B cell (primary cell): Measurements from ENCODE around the gene DSCAML1. TPM values are rescaled to one million over a fixed set of nuclear protein-coding genes. Genes with fewer than 3 reads are reported as not detected.

Experiments used
- ATAC-seq: fragments of 200-7000 bp; cut with Tn5 transposase; one replicate; pipeline ENCODE4 v1.10.0; 2021; ENCODE audit warnings: low read depth, mild to moderate bottlenecking, moderate number of reproducible peaks, moderate library complexity
- CTCF ChIA-PET: fragments of 350-600 bp; sonication (Branson Sonifier 250); formaldehyde crosslinking; loops from one replicate; lab custom pipeline; 2021; ENCODE audit warnings: antibody characterized with exemption, inconsistent platforms; lab: Charles Lee
- POLR2A ChIA-PET: fragments of 350-600 bp; sonication (Branson Sonifier 250); formaldehyde crosslinking; loops from one replicate; lab custom pipeline; 2021; ENCODE audit warnings: antibody characterized with exemption; lab: Charles Lee
- DNase-seq: peaks from one replicate; pipeline ENCODE4 v3.0.0; 2013
- H2AFZ ChIP-seq: 2 replicates; pipeline ENCODE4 v1.6.1; 2012; ENCODE audit warnings: mild to moderate bottlenecking, low read depth, low read length; ENCODE audit not compliant: insufficient read depth, poor library complexity, severe bottlenecking
- H3K27ac ChIP-seq, 2 donors: 1 replicate in 1 of 2; 2 replicates in 1 of 2; pipeline ENCODE4 v1.5.1; 2012 to 2013; ENCODE audit warnings: low read length in 2 of 2, mild to moderate bottlenecking in 2 of 2, moderate library complexity in 1 of 2
- H3K27me3 ChIP-seq, 4 experiments: fragments of 200-600 bp in 1 of 4; sonication (generic) in 1 of 4; replicated peaks in 1 of 4; 1 replicate in 2 of 4; 2 replicates in 2 of 4; pipeline versions ENCODE4 v1.6.1 to v1.7.0; 2013 to 2016; ENCODE audit warnings: low read length in 3 of 4, mild to moderate bottlenecking in 2 of 4, mixed read lengths in 1 of 4, moderate library complexity in 1 of 4; ENCODE audit not compliant: insufficient read depth in 4 of 4, control insufficient read depth in 3 of 4; ENCODE audit errors: control extremely low read depth in 1 of 4
- H3K36me3 ChIP-seq, 2 experiments: replicated peaks in 1 of 2; 1 replicate in 1 of 2; 2 replicates in 1 of 2; pipeline versions ENCODE4 v1.6.1 to v1.7.1; 2013; ENCODE audit warnings: low read length in 1 of 2; ENCODE audit not compliant: insufficient read depth in 2 of 2, control insufficient read depth in 1 of 2; ENCODE audit errors: control extremely low read depth in 1 of 2, extremely low read depth in 1 of 2
- H3K4me1 ChIP-seq, 2 donors: fragments of 200-600 bp in 1 of 2; sonication (generic) in 1 of 2; 1 replicate in 1 of 2; 2 replicates in 1 of 2; pipeline versions ENCODE4 v1.5.1 to v1.6.1; 2013 to 2017; ENCODE audit warnings: low read length in 2 of 2; ENCODE audit not compliant: control insufficient read depth in 2 of 2, insufficient read depth in 2 of 2
- H3K4me2 ChIP-seq: replicated peaks from 2 replicates; pipeline ENCODE3; 2012; ENCODE audit warnings: mild to moderate bottlenecking, low read depth, low read length; ENCODE audit not compliant: poor library complexity, severe bottlenecking
- H3K4me3 ChIP-seq, 5 experiments: fragments of 200-600 bp in 1 of 5; sonication (generic) in 1 of 5; 1 replicate in 3 of 5; 2 replicates in 2 of 5; pipeline versions ENCODE4 v1.5.1 to v1.7.0; 2011 to 2016; ENCODE audit warnings: low read length in 4 of 5, mild to moderate bottlenecking in 4 of 5, low read depth in 2 of 5, control low read depth in 1 of 5, moderate library complexity in 1 of 5; ENCODE audit not compliant: insufficient read depth in 1 of 5; ENCODE audit errors: control extremely low read depth in 1 of 5, extremely low read depth in 1 of 5
- H3K79me2 ChIP-seq: fragments of 200-600 bp; sonication (generic); one replicate; pipeline ENCODE4 v1.6.0; 2016; ENCODE audit warnings: low read length; ENCODE audit not compliant: control insufficient read depth, insufficient read depth
- H3K9ac ChIP-seq: fragments of 200-600 bp; sonication (generic); 2 replicates; pipeline ENCODE4 v1.6.1; 2017; ENCODE audit warnings: mild to moderate bottlenecking, low read length, moderate library complexity
- H3K9me3 ChIP-seq, 3 donors: one replicate each; pipeline versions ENCODE4 v1.6.1 to v1.7.1; 2013; ENCODE audit warnings: low read length in 2 of 3; ENCODE audit not compliant: control insufficient read depth in 2 of 3, insufficient read depth in 1 of 3; ENCODE audit errors: control extremely low read depth in 1 of 3
- H4K20me1 ChIP-seq: 2 replicates; pipeline ENCODE4 v1.6.0; 2012; ENCODE audit warnings: mild to moderate bottlenecking, low read length; ENCODE audit not compliant: insufficient read depth, control insufficient read depth, poor library complexity, severe bottlenecking
- H3K27ac Mint-ChIP-seq: one replicate; pipeline ENCODE4 v1.8.0; 2021; ENCODE audit warnings: mixed read lengths
- H3K27me3 Mint-ChIP-seq: one replicate; pipeline ENCODE4 v1.8.0; 2021; ENCODE audit warnings: mixed read lengths
- H3K4me1 Mint-ChIP-seq: one replicate; pipeline ENCODE4 v1.8.0; 2021; ENCODE audit warnings: mixed read lengths
- H3K4me3 Mint-ChIP-seq: one replicate; pipeline ENCODE4 v1.8.0; 2021; ENCODE audit warnings: mixed read lengths
- H3K9me3 Mint-ChIP-seq: one replicate; pipeline ENCODE4 v1.8.0; 2022; ENCODE audit warnings: mixed read lengths; ENCODE audit not compliant: insufficient read depth
- EZH2 ChIP-seq: IDR thresholded peaks from 2 replicates; pipeline ENCODE4 v1.6.1; 2012; ENCODE audit warnings: borderline replicate concordance, low read depth, mild to moderate bottlenecking, moderate library complexity, low read length; ENCODE audit not compliant: insufficient read depth, poor library complexity, severe bottlenecking
- WGBS: methylation state at CpG from one replicate; pipeline ENCODE4 v1.1.5; 2013; ENCODE audit warnings: missing lambda C conversion rate; ENCODE audit not compliant: insufficient coverage; 5-methylcytosine and 5-hydroxymethylcytosine counted together
- intact Hi-C: fragments of 100-400 bp; cut with micrococcal nuclease; formaldehyde crosslinking; loops from one replicate; pipeline ENCODE4 v1.10.0; 2022
- polyA plus RNA-seq: library from polyadenylated mRNA; depleted of rRNA; stranded (reverse); fragments of >200 nt; gene quantifications from 2 replicates; pipeline ENCODE4 v1.2.3, GENCODE V29; 2012
- total RNA-seq, 2 donors: library from RNA; stranded (reverse); fragments of 120-200 nt in 1 of 2; gene quantifications; 1 replicate in 1 of 2; 2 replicates in 1 of 2; pipeline versions ENCODE4 v1.2.3 to v1.2.4, GENCODE V29; 2013 to 2022
- TF ChIP-seq, protein P1 (sequence below): fragments of 200-600 bp; IDR thresholded peaks from one replicate; pipeline ENCODE4 v1.8.0; 2022; ENCODE audit warnings: antibody characterized with exemption, mild to moderate bottlenecking

DSCAML1 gene
- total and polyA plus RNA-seq, 2 donors (not counting 1 experiment from before 2014, with no cell fraction given), result 1.2 to 6.2 TPM

DNA sequence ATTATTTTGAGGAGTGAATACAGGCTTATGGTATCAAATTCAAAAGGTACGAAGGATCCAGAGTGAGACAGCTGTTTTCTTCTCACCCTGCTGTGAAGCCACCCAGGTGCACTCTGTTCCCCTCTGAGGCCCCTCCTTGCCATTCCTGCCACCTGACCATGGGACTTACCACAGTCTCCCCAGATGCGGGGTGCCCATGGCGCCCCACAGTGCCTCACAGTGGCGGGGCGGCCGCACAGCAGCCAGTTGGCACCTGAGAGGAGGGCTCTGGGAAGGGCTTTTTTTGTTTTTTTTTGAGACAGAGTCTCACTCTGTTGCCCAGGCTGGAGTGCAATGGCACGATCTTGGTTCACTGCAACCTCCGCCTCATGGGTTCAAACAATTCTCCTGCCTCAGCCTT is 317.6 kb downstream of the DSCAML1 start:
- Histone ChIP-seq H3K36me3 (no peaks in the 10 kb centered on the region), H3K4me1 (no peaks in the 10 kb centered on the region), H2AFZ (no peak overlapping the region), H3K27ac (no peak overlapping the region), H3K9ac (no peak overlapping the region), H4K20me1 (no peaks in the 10 kb centered on the region), H3K79me2 (no peaks in the 10 kb centered on the region), H3K9me3 (no peaks in the 10 kb centered on the region), H3K4me3 (no peak overlapping the region), H3K27me3 (no peaks in the 10 kb centered on the region), H3K4me2 (no peak overlapping the region)
- CTCF ChIA-PET, result no interaction called here
- 87% methylated on average over 4 of the region's 8 CpGs for WGBS
- POLR2A ChIA-PET, result no interaction called here
- no peak for TF ChIP-seq EZH2
- TF ChIP-seq, protein P1, sequence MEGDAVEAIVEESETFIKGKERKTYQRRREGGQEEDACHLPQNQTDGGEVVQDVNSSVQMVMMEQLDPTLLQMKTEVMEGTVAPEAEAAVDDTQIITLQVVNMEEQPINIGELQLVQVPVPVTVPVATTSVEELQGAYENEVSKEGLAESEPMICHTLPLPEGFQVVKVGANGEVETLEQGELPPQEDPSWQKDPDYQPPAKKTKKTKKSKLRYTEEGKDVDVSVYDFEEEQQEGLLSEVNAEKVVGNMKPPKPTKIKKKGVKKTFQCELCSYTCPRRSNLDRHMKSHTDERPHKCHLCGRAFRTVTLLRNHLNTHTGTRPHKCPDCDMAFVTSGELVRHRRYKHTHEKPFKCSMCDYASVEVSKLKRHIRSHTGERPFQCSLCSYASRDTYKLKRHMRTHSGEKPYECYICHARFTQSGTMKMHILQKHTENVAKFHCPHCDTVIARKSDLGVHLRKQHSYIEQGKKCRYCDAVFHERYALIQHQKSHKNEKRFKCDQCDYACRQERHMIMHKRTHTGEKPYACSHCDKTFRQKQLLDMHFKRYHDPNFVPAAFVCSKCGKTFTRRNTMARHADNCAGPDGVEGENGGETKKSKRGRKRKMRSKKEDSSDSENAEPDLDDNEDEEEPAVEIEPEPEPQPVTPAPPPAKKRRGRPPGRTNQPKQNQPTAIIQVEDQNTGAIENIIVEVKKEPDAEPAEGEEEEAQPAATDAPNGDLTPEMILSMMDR, result no peak
- H3K27me3 Mint-ChIP-seq, result peaks cover 22% of the 10 kb centered on the region
- no peak overlapping the region for H3K27ac Mint-ChIP-seq
- DNase-seq (no peak), ATAC-seq (no peak)
- H3K4me1 Mint-ChIP-seq, result no peaks in the 10 kb centered on the region
- H3K4me3 Mint-ChIP-seq, result no peak overlapping the region
- H3K9me3 Mint-ChIP-seq, result no peaks in the 10 kb centered on the region
- intact Hi-C loops, result no loop called here

DNA sequence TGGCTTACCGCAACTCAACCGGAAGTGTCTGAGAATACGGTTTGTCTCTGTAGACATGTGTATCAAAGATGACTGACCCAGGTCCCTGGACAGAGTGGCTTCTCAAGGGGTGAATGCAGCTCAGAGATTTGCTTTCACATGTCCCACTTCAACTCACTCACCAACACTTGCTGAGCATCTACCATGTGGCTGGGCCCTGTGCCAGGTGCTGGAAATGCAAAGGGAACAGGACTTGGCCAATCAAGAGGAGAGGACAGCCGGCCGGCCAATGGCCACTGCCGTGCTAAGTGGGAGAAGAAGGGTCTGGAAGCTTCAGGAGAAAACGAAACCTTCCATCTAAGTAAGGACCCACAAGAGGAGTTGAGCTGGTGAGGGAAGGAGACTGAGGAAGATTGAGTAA is 318.1 kb downstream of the DSCAML1 start:
- H3K4me1 ChIP-seq, result no peaks in the 10 kb centered on the region
- no peaks in the 10 kb centered on the region for H3K9me3 ChIP-seq
- no peak overlapping the region for H2AFZ ChIP-seq
- no peak for DNase-seq
- no peak for ATAC-seq
- H3K27me3 ChIP-seq, result no peaks in the 10 kb centered on the region
- WGBS, result 100% methylated on average over 3 of the region's 7 CpGs
- Mint-ChIP-seq H3K9me3 (no peaks in the 10 kb centered on the region), H3K27me3 (peaks cover 21% of the 10 kb centered on the region), H3K27ac (no peak overlapping the region), H3K4me1 (no peaks in the 10 kb centered on the region), H3K4me3 (no peak overlapping the region)
- no peak for TF ChIP-seq EZH2
- TF ChIP-seq, protein P1, result no peak
- H3K79me2 ChIP-seq, result no peaks in the 10 kb centered on the region
- ChIA-PET CTCF (no interaction called here), POLR2A (no interaction called here)
- intact Hi-C loops, result no loop called here
- no peak overlapping the region for H3K9ac ChIP-seq
- no peaks in the 10 kb centered on the region for H4K20me1 ChIP-seq
- H3K4me2 ChIP-seq, result no peak overlapping the region
- no peaks in the 10 kb centered on the region for H3K36me3 ChIP-seq
- H3K4me3 ChIP-seq, result no peak overlapping the region
- H3K27ac ChIP-seq, result no peak overlapping the region
